ENCODE measurements around the gene FETUB.

FETUB gene

DNA sequence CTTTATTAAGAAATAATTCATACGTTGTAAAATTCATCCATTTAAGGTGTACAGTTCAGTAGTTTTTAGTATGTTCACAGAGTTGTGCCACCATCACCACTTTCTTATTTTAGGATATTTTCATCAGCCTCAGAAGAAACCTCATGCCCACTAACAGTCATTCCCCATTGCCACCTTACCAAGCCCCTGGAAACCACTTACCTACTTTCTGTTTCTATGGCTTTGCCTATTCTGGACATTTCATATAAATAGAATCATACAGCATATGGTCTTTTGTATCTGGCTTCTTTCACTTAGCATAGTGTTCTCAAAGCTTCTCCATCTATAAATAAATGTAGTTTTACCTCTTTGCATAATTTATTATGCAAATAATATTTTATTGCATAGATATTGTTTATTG is 6.6 kb downstream of the FETUB start:
- Histone ChIP-seq H2AFZ (ENCODE audit: low read depth, low read length) (no peak overlapping the region), H3K4me3 (ENCODE audit: low read depth in 1 of 2, low read length in 2 of 2) (no peak overlapping the region), H3K4me1 (ENCODE audit: insufficient read depth, low read length) (no peaks in the 10 kb centered on the region), H3K9ac (ENCODE audit: low read depth, low read length) (no peak overlapping the region), H4K20me1 (ENCODE audit: insufficient read depth, low read length) (no peaks in the 10 kb centered on the region), H3K79me2 (ENCODE audit: insufficient read depth, low read length) (no peaks in the 10 kb centered on the region), H3K36me3 (ENCODE audit: insufficient read depth, low read length) (no peaks in the 10 kb centered on the region), H3K4me2 (ENCODE audit: insufficient read depth, low read length) (no peak overlapping the region), H3K27ac (ENCODE audit: low read length) (no peak overlapping the region), H3K27me3 (ENCODE audit: insufficient read depth, low read length, poor library complexity) (peaks cover 20% of the 10 kb centered on the region), H3K9me3 (ENCODE audit: insufficient read depth, low read length, severe bottlenecking) (no peaks in the 10 kb centered on the region)
- DNase-seq (no peak), ATAC-seq (ENCODE audit: insufficient read depth, low read depth) (no peak)
- TF ChIP-seq, protein P1, sequence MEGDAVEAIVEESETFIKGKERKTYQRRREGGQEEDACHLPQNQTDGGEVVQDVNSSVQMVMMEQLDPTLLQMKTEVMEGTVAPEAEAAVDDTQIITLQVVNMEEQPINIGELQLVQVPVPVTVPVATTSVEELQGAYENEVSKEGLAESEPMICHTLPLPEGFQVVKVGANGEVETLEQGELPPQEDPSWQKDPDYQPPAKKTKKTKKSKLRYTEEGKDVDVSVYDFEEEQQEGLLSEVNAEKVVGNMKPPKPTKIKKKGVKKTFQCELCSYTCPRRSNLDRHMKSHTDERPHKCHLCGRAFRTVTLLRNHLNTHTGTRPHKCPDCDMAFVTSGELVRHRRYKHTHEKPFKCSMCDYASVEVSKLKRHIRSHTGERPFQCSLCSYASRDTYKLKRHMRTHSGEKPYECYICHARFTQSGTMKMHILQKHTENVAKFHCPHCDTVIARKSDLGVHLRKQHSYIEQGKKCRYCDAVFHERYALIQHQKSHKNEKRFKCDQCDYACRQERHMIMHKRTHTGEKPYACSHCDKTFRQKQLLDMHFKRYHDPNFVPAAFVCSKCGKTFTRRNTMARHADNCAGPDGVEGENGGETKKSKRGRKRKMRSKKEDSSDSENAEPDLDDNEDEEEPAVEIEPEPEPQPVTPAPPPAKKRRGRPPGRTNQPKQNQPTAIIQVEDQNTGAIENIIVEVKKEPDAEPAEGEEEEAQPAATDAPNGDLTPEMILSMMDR (IDR thresholded peaks at IDR 0.05; ENCODE audit: borderline replicate concordance, extremely low read depth, low read length, poor library complexity, severe bottlenecking), result no peak
- TF ChIP-seq EZH2 (IDR thresholded peaks at IDR 0.05; ENCODE audit: borderline replicate concordance, low read depth, low read length, severe bottlenecking), result no peak

DNA sequence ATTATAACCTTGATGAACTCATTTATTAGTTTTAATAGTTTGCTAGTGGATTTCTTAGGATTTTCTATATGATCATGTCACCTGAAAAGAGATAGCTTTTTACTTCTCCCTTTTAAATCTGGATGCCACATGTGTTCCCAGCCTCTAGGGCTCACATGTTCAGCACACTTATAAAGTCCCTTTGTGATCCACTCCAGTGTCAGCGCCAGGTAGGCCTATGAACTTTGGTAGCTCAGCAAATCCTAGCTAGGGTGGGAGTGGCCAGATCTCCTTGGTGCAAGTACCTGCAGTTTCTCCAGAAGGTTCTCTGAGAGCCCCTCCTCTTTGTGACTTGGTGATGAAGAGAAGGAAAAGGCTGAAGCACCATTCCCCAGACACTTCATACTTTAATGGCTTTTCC is 8.7 kb downstream of the FETUB start:
- no peak overlapping the region for H2AFZ ChIP-seq (ENCODE audit: low read depth, low read length)
- no peak overlapping the region for H3K4me3 ChIP-seq (ENCODE audit: low read depth in 1 of 2, low read length in 2 of 2)
- H3K79me2 ChIP-seq (ENCODE audit: insufficient read depth, low read length), result no peaks in the 10 kb centered on the region
- no peaks in the 10 kb centered on the region for H3K4me1 ChIP-seq (ENCODE audit: insufficient read depth, low read length)
- H3K9me3 ChIP-seq (ENCODE audit: insufficient read depth, low read length, severe bottlenecking), result no peaks in the 10 kb centered on the region
- no peaks in the 10 kb centered on the region for H4K20me1 ChIP-seq (ENCODE audit: insufficient read depth, low read length)
- no peak overlapping the region for H3K4me2 ChIP-seq (ENCODE audit: insufficient read depth, low read length)
- H3K9ac ChIP-seq (ENCODE audit: low read depth, low read length), result no peak overlapping the region
- no peak for DNase-seq
- H3K27me3 ChIP-seq (ENCODE audit: insufficient read depth, low read length, poor library complexity), result peaks cover 10% of the 10 kb centered on the region
- no peak for ATAC-seq (ENCODE audit: insufficient read depth, low read depth)
- H3K36me3 ChIP-seq (ENCODE audit: insufficient read depth, low read length), result no peaks in the 10 kb centered on the region
- H3K27ac ChIP-seq (ENCODE audit: low read length), result no peak overlapping the region
- TF ChIP-seq, protein P1 (IDR thresholded peaks at IDR 0.05; ENCODE audit: borderline replicate concordance, extremely low read depth, low read length, poor library complexity, severe bottlenecking), result no peak
- TF ChIP-seq EZH2 (IDR thresholded peaks at IDR 0.05; ENCODE audit: borderline replicate concordance, low read depth, low read length, severe bottlenecking), result no peak

DNA sequence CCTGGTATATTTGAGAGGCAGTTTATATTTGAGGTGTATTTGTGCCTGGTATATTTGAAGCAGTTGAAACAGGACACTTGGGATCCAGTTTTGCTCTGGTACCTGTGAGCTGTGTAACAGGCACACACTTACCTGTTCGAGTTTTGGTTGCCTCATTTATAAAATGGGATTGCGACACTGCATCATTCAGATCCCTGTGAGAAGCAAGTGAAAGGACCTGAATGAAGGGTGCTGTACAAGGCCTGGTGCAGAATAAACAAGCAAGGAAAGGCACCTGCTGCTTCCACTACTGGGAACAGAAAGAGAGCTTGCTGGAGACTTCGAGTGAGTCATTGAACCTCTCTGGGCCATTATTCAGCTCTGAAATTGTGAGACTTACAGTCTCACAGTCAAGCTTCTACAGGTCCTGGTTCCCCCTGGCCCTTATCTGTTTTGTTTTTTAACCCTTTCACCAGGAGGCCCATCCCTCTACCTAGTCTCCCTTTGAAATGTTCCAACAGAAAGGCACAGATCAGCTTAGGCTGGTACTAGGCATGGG is 11.5 kb downstream of the FETUB start:
- DNase-seq, result no peak
- no peaks in the 10 kb centered on the region for H3K27me3 ChIP-seq (ENCODE audit: insufficient read depth, low read length, poor library complexity)
- no peak overlapping the region for H3K9ac ChIP-seq (ENCODE audit: low read depth, low read length)
- no peaks in the 10 kb centered on the region for H3K4me1 ChIP-seq (ENCODE audit: insufficient read depth, low read length)
- H3K4me3 ChIP-seq (ENCODE audit: low read depth in 1 of 2, low read length in 2 of 2), result no peak overlapping the region
- no peaks in the 10 kb centered on the region for H3K79me2 ChIP-seq (ENCODE audit: insufficient read depth, low read length)
- no peak overlapping the region for H3K27ac ChIP-seq (ENCODE audit: low read length)
- H3K9me3 ChIP-seq (ENCODE audit: insufficient read depth, low read length, severe bottlenecking), result no peaks in the 10 kb centered on the region
- no peak overlapping the region for H2AFZ ChIP-seq (ENCODE audit: low read depth, low read length)
- TF ChIP-seq EZH2 (IDR thresholded peaks at IDR 0.05; ENCODE audit: borderline replicate concordance, low read depth, low read length, severe bottlenecking), result no peak
- TF ChIP-seq, protein P1 (IDR thresholded peaks at IDR 0.05; ENCODE audit: borderline replicate concordance, extremely low read depth, low read length, poor library complexity, severe bottlenecking), result no peak
- no peak for ATAC-seq (ENCODE audit: insufficient read depth, low read depth)
- H3K4me2 ChIP-seq (ENCODE audit: insufficient read depth, low read length), result no peak overlapping the region
- H4K20me1 ChIP-seq (ENCODE audit: insufficient read depth, low read length), result no peaks in the 10 kb centered on the region
- H3K36me3 ChIP-seq (ENCODE audit: insufficient read depth, low read length), result no peaks in the 10 kb centered on the region

Measured in DND-41 (cell line).